Measurements from ENCODE around the gene CASKIN1. TPM values are rescaled to one million over a fixed set of nuclear protein-coding genes. Genes with fewer than 3 reads are reported as not detected.

Gene CASKIN1
- total RNA-seq, 1 donor from 2014 or later = 1.6 TPM

DNA sequence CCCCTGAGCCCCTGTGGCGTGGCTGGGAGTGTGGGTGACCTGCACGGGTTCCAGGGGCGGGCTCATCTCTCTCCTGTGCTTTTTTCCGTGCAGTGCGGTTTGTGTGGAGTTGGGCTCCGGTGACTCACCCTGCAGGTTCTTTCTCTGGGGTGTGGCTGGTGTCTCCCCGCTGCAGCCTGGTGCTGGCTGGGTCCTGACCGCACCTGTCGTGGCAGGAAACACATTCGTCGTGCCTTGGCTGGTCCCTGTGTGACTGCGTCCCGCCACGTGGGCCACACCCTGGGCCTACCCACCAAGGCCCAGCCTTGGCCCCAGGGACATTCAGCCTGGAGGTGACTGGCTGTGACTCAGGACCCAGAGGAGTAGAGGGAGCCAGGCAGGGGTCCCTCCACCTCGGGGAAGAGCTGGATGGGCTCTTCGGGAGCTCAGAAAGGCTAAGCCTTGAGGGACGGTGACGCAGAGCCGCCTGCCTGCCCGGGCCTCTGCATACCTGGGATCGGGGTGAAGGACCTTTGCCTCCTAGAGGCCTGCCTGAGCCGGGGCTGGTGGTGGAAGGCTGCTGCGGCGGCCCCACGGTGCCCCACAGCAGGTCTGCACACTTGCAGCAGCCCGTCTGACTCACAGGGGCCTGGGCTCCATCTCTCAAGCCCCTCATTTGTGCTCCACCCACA is 33.1 kb downstream of the CASKIN1 start:
- Histone ChIP-seq H2AFZ (replicated peaks) (no peak overlapping the region), H3K4me3 (no peak overlapping the region), H3K4me2 (no peak overlapping the region), H3K9me3 (ENCODE audit: low read depth) (no peaks in the 10 kb centered on the region), H3K27ac (no peak overlapping the region), H3K79me2 (ENCODE audit: low read depth) (peaks cover 58% of the 10 kb centered on the region), H3F3A (ENCODE audit: low read depth) (peaks cover 8% of the 10 kb centered on the region), H3K36me3 (no peaks in the 10 kb centered on the region), H4K20me1 (ENCODE audit: low read depth) (peaks cover 43% of the 10 kb centered on the region), H3K27me3 (no peaks in the 10 kb centered on the region), H3K9ac (no peak overlapping the region), H3K4me1 (peaks cover 18% of the 10 kb centered on the region)
- Mint-ChIP-seq H3K36me3 (peaks cover 2% of the 10 kb centered on the region), H3K27ac (no peak overlapping the region), H3K4me1 (peaks cover 6% of the 10 kb centered on the region), H3K4me3 (no peak overlapping the region), H3K27me3 (ENCODE audit: insufficient read depth, low read depth) (peaks cover 2% of the 10 kb centered on the region), H3K9me3 (no peaks in the 10 kb centered on the region)
- TF ChIP-seq, protein P1, sequence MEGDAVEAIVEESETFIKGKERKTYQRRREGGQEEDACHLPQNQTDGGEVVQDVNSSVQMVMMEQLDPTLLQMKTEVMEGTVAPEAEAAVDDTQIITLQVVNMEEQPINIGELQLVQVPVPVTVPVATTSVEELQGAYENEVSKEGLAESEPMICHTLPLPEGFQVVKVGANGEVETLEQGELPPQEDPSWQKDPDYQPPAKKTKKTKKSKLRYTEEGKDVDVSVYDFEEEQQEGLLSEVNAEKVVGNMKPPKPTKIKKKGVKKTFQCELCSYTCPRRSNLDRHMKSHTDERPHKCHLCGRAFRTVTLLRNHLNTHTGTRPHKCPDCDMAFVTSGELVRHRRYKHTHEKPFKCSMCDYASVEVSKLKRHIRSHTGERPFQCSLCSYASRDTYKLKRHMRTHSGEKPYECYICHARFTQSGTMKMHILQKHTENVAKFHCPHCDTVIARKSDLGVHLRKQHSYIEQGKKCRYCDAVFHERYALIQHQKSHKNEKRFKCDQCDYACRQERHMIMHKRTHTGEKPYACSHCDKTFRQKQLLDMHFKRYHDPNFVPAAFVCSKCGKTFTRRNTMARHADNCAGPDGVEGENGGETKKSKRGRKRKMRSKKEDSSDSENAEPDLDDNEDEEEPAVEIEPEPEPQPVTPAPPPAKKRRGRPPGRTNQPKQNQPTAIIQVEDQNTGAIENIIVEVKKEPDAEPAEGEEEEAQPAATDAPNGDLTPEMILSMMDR (IDR thresholded peaks at IDR 0.05) = no peak
- TF ChIP-seq EZH2phosphoT487 (IDR thresholded peaks at IDR 0.05) (no peak), EZH2 (IDR thresholded peaks at IDR 0.05) (no peak)
- DNase-seq (ENCODE audit: low spot score) = no peak

DNA sequence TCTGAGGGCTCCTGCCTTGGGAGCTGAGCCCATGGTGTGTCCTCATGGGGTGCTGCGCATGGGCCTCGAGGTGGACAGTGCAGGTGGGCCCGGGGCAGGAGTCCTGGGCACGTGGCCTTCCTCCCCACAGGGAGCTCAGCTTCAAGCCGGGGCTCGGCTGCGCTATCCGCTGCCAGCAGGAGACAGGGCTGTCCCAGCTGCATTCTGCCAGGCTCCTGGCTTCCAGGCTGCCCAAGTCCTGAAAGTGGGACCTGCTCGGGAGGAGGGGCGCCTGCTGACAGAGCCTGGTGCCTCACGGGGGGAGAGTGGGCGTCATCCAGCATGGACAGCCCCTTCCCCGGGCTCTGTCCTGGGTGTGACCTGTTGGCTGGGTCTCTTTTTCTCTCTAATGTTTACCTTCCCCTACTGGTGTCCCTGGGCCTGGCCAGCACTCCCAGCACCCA is 33.7 kb downstream of the CASKIN1 start:
- no peak overlapping the region for H3K27ac Mint-ChIP-seq
- H3F3A ChIP-seq (ENCODE audit: low read depth) = peaks cover 8% of the 10 kb centered on the region
- H4K20me1 ChIP-seq (ENCODE audit: low read depth) = peaks cover 49% of the 10 kb centered on the region
- no peak overlapping the region for H3K9ac ChIP-seq
- TF ChIP-seq, protein P1 (IDR thresholded peaks at IDR 0.05) = no peak
- no peak for TF ChIP-seq EZH2 (IDR thresholded peaks at IDR 0.05)
- TF ChIP-seq EZH2phosphoT487 (IDR thresholded peaks at IDR 0.05) = no peak
- H3K4me1 ChIP-seq = peaks cover 18% of the 10 kb centered on the region
- no peaks in the 10 kb centered on the region for H3K9me3 Mint-ChIP-seq
- H3K4me1 Mint-ChIP-seq = peaks cover 10% of the 10 kb centered on the region
- H3K4me3 Mint-ChIP-seq = no peak overlapping the region
- no peak overlapping the region for H3K27ac ChIP-seq
- H3K27me3 ChIP-seq = no peaks in the 10 kb centered on the region
- peaks cover 2% of the 10 kb centered on the region for H3K27me3 Mint-ChIP-seq (ENCODE audit: insufficient read depth, low read depth)
- H3K9me3 ChIP-seq (ENCODE audit: low read depth) = no peaks in the 10 kb centered on the region
- H3K79me2 ChIP-seq (ENCODE audit: low read depth) = peaks cover 65% of the 10 kb centered on the region
- peaks cover 2% of the 10 kb centered on the region for H3K36me3 Mint-ChIP-seq
- H2AFZ ChIP-seq (replicated peaks) = no peak overlapping the region
- no peak overlapping the region for H3K4me2 ChIP-seq
- no peak overlapping the region for H3K4me3 ChIP-seq
- no peaks in the 10 kb centered on the region for H3K36me3 ChIP-seq
- no peak for DNase-seq (ENCODE audit: low spot score)

DNA sequence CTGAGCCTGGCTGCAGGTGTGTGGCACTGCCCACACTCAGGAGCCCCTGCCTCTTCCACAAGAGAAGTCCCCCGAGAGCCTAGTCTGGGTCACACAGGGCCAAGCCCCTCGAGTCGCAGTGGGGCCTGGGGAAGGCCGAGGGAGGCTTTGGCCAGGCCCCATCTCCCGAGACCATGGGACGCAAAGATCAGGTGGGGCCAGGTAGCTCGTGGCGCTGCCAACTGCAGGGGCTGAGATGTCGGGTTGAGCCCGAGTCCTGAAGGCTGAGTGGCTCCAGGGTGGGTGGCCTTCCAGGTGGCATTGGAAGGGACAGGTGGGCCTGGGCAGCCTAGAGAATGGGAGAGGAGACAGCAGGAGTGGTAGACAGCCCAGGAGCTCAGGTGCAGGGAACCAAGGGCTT is 34.5 kb downstream of the CASKIN1 start:
- Histone ChIP-seq H3K4me2 (no peak overlapping the region), H4K20me1 (ENCODE audit: low read depth) (peaks cover 57% of the 10 kb centered on the region), H3K27me3 (no peaks in the 10 kb centered on the region), H3K9ac (no peak overlapping the region), H3K4me1 (peaks cover 18% of the 10 kb centered on the region), H3K27ac (no peak overlapping the region), H3K4me3 (no peak overlapping the region), H3F3A (ENCODE audit: low read depth) (peaks cover 8% of the 10 kb centered on the region), H3K79me2 (ENCODE audit: low read depth) (peaks cover 72% of the 10 kb centered on the region), H3K36me3 (no peaks in the 10 kb centered on the region), H2AFZ (replicated peaks) (no peak overlapping the region), H3K9me3 (ENCODE audit: low read depth) (no peaks in the 10 kb centered on the region)
- Mint-ChIP-seq H3K4me3 (no peak overlapping the region), H3K9me3 (no peaks in the 10 kb centered on the region), H3K4me1 (peaks cover 17% of the 10 kb centered on the region), H3K36me3 (peaks cover 2% of the 10 kb centered on the region), H3K27me3 (ENCODE audit: insufficient read depth, low read depth) (peaks cover 2% of the 10 kb centered on the region), H3K27ac (no peak overlapping the region)
- TF ChIP-seq EZH2phosphoT487 (IDR thresholded peaks at IDR 0.05) = no peak
- TF ChIP-seq, protein P1 (IDR thresholded peaks at IDR 0.05) = no peak
- no peak for TF ChIP-seq EZH2 (IDR thresholded peaks at IDR 0.05)
- no peak for DNase-seq (ENCODE audit: low spot score)

All from neural progenitor cell (in vitro differentiated cells).